Activated CD4-positive, alpha-beta T cell treated with anti-CD3 and anti-CD28 coated beads, Interleukin-2, amount 50 U/mL, for 16 hours (primary cell): ENCODE results near the gene HDGFL3.
"Not testable (repeated sequence)": the region's sequence is repeated elsewhere in the genome, so short reads cannot be mapped to it uniquely, and the experiment has no call there.

Source experiments
- DNase-seq: peaks from one replicate; pipeline ENCODE4 v3.0.0-alpha.2; 2020

The HDGFL3 gene

DNA sequence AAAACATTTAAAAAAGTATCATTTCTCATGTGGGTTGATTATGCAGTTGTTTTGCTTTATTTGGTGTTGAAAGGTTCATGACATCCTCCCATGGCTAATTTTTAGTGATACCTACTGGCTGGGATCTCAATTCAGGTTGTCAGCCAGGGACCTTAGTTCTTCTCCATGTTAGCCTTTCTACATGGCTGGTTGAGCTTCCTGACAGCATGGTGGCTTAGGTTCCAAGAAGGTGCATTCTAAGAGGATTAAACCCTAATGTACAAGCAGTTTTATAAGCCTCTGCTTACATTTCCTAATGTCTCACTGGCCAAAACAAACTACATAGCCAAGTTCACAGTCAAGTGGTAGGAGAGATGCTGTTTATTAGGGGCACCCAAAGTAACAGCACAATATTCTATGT is 109.5 kb downstream of the HDGFL3 start:
- no peak for DNase-seq

DNA sequence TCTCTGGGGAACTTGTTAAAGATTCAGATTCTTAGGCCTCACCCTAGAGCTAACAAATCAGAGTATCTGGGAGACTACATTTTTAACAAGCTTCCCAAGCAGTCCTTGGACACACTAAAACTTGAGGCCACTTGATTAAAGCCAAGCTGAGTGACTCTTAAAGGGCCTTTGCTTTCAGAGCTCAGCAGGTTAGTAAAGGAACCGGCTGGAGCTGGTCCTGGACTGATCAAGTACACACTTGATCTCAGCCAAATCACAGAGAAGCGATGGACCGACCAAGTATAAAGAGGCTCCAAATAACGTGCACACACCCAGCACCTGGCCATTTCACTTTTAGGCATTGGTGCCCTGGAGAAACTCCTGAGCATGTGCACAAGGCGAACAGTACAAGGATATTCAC is 113.0 kb downstream of the HDGFL3 start:
- DNase-seq = no peak

- no peak for DNase-seq
These were observed 115.2 kb downstream of the HDGFL3 start for GRCh38 chr15:83092309-83092976.

GRCh38 chr15:83091965-83092308 is 115.7 kb downstream of the HDGFL3 start:
- DNase-seq = not testable (repeated sequence)

DNA sequence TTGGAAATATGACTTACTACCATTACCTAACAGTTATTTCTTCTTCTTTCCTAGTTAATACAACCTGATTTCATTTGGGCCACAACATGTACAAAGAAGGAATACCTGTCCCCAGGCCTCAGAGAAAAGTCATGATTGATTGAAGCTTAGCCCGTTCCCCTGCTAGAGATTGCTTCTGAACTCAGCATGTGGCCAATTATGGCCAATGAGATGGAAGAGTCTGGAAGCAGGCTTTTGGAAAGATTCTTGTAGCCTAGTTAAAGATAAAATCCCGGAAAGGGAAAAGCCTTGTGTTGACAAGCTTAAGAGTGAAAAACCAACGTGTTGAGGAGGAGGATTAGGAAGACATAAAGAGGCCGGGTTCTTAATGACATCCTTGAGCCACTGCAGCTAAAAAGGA is 117.2 kb downstream of the HDGFL3 start:
- no peak for DNase-seq

GRCh38 chr15:83088876-83089275 is 118.7 kb downstream of the HDGFL3 start:
- DNase-seq = no peak

DNA sequence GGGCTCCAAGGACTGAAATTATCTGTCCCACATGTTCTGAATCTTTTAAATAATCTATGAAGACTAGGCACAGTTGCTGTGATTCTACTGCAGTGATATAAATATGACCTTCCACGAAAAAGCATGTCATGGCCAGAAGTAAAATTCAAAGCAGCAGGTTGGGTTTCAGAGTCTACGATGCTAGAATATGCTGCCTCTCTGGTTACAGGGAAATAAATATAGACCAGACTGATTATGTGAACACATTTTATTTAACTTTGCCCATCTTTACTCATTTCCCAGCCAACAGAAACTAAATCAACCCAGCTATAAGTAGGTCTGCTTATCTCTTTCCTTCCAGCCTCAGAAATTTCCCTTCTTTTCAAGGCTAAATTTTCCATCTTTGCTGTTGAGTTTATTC is 120.0 kb downstream of the HDGFL3 start:
- no peak for DNase-seq

GRCh38 chr15:83085864-83086552 is 121.6 kb downstream of the HDGFL3 start:
- not testable (repeated sequence) for DNase-seq

DNA sequence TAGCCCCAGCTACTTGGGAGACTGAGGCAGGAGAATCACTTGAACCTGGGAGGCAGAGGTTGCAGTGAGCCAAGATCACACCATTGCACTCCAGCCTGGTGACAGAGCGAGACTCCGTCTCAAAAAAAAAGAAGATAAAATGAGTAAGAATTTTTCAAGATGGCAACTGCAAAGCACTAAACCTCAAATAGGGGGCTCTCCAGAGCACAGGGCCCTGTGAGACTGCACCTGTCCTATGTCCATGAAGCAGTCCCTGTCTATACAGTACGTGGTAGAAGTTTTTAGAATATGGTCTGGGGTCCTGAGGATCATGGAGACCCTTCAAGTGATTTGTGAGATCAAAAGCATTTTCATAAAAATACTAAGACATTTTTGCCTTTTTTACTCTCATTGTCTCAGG is 122.2 kb downstream of the HDGFL3 start:
- DNase-seq = not testable (repeated sequence)

GRCh38 chr15:83082730-83083386 is 124.8 kb downstream of the HDGFL3 start:
- DNase-seq = no peak

- DNase-seq = no peak
These were observed 126.2 kb downstream of the HDGFL3 start for GRCh38 chr15:83081256-83082014.

DNA sequence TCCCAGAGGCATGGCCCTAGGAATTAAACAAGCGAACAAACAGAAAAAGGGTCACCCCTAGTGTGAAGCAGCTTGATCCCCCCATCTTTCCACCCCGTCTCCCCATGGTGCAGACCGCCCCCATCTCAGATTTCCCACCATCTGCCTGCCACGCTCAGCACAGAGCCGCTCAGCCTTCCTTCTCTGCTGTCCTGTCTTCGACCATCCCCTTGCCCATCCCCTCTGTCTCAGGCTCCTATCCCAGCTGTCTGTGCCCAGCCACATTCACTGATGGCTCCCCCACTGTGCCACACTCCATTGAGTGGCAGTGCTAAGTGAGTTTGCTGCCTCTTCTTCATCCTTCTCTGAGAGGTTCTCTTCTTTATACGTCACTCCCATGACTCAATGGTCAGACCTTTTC is 128.9 kb downstream of the HDGFL3 start:
- DNase-seq = no peak
